ENCODE measurements around the gene HMG20A.

Gene HMG20A

GRCh38 chr15:77483425-77484140, 62.9 kb downstream of the HMG20A start:
- TF ChIP-seq, protein P1, sequence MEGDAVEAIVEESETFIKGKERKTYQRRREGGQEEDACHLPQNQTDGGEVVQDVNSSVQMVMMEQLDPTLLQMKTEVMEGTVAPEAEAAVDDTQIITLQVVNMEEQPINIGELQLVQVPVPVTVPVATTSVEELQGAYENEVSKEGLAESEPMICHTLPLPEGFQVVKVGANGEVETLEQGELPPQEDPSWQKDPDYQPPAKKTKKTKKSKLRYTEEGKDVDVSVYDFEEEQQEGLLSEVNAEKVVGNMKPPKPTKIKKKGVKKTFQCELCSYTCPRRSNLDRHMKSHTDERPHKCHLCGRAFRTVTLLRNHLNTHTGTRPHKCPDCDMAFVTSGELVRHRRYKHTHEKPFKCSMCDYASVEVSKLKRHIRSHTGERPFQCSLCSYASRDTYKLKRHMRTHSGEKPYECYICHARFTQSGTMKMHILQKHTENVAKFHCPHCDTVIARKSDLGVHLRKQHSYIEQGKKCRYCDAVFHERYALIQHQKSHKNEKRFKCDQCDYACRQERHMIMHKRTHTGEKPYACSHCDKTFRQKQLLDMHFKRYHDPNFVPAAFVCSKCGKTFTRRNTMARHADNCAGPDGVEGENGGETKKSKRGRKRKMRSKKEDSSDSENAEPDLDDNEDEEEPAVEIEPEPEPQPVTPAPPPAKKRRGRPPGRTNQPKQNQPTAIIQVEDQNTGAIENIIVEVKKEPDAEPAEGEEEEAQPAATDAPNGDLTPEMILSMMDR (IDR thresholded peaks at IDR 0.05) = no peak

- TF ChIP-seq, protein P1 (IDR thresholded peaks at IDR 0.05) = no peak
These were observed 64.3 kb downstream of the HMG20A start for GRCh38 chr15:77484994-77485393.

DNA sequence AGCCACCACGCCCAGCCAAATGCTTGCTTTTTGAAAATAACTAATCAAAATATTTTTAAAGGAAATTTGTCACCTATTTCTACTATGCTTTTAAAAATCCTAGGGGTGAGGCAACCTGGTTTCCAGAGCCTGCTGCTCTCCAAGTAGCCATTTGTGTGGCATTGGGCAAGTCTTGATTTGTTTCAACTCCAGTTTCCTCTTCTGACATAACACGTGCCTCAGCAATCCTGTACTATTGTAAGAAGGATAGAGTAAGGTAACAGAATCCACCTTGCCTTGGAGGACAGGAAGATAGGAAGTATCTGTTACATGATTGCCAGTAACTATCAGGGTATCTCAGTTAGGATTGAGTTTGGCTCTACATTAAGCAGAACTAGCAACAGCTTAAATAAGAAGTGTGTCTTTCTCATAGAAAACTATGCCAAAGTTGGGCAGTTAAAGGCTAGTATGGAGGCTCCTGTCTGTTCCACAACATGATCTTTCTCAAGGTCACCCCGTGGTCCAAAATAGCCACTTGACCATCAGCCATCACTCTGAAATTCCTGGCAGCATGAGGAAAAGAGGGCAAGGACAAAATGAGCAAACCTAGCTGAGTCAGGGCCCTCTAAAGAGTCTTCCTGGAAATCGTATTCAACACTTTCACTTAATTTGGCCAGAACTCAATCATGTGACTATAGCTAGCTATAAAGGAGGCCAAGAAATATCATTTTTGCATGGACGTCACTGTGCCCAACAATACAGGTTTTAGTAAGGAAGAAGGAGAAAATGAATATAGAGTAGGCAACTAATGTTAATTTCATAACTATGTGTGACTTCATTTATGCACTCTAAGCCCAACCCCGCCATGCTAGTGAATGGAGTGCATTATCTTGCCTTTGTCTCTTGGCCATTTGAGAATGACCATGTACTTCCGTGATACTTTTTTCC, 66.1 kb downstream of the HMG20A start:
- TF ChIP-seq, protein P1 (IDR thresholded peaks at IDR 0.05) = no peak

- TF ChIP-seq, protein P1 (IDR thresholded peaks at IDR 0.05) = no peak
These were observed 66.8 kb downstream of the HMG20A start for GRCh38 chr15:77487469-77487842.

- TF ChIP-seq, protein P1 (IDR thresholded peaks at IDR 0.05) = no peak
These were observed 67.2 kb downstream of the HMG20A start for GRCh38 chr15:77487888-77488287.

- TF ChIP-seq, protein P1 (IDR thresholded peaks at IDR 0.05) = no peak
These were observed 69.0 kb downstream of the HMG20A start for GRCh38 chr15:77489647-77490046.

DNA sequence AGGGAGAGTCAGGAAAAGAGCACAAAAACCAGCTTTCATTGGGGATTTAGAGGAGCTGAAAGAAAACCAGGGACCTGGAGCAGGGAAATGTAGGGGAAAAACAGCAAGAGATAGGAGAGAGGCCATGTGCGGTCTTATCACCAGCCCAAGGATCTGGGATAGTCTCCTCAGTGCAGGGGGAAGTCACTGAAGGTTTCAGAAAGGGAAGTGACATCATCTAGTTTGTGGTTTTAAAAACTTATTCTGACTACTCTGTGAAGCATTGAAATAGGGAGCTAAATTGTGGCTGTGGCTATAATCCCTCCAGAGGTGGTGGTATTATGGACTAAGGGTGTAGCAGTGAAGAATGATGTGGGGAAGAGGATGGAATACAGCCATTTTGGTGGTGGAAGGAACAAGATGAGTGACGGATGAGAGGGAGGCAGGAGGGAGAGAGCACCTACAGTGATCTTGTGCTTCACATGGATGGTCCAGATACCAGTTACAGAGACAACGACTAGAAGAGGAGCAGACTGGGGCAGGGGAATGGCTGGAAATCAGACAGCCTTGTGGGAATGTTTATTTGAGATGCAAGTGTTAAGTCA, 72.7 kb downstream of the HMG20A start:
- TF ChIP-seq, protein P1 (IDR thresholded peaks at IDR 0.05) = no peak
